ENCODE data around the gene CYS1. TPM values are rescaled to one million over a fixed set of nuclear protein-coding genes. Genes with fewer than 3 reads are reported as not detected.

Gene CYS1
- total and polyA plus RNA-seq, 2 of the 13 experiments (the other 11 are each of a cell fraction or from before 2014, with no cell fraction given) = 0.04 TPM; not detected in 1

DNA sequence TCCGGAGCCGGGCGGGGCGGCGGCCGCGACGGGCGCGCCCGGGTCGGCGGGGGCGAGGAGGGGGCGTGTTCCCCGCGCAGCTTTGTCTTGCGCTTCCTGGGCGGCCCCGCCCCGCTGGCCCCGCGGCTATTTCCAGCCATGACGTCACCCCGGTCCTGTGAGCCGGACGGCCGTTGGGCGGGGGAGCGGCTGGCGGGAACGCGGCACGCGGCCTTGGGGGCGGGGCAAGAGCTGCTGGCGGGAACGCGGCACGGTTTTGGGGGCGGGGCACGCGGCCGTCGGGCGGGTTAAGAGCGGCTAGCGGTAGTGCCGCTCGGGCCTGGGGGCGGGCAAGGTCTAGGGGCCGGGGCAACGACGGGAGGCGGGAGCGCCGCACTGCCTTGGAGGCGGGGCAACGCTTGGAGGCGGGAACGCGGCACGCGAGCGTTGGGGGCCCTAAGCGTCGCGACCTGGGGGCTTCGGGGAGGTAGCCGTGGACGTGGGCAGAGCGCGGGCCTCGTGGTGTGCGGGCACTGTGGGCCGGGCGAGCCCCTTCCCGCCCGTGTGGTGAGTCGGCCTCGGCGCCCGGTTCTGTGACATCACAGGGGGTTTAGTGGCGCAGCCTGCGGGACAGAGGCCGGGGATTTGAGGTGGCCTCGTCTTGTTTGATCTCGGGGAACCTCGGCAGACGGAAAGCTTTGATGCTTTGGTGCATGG is 36.2 kb downstream of the CYS1 start (continued):
- TF ChIP-seq, protein P1, sequence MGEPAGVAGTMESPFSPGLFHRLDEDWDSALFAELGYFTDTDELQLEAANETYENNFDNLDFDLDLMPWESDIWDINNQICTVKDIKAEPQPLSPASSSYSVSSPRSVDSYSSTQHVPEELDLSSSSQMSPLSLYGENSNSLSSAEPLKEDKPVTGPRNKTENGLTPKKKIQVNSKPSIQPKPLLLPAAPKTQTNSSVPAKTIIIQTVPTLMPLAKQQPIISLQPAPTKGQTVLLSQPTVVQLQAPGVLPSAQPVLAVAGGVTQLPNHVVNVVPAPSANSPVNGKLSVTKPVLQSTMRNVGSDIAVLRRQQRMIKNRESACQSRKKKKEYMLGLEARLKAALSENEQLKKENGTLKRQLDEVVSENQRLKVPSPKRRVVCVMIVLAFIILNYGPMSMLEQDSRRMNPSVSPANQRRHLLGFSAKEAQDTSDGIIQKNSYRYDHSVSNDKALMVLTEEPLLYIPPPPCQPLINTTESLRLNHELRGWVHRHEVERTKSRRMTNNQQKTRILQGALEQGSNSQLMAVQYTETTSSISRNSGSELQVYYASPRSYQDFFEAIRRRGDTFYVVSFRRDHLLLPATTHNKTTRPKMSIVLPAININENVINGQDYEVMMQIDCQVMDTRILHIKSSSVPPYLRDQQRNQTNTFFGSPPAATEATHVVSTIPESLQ (CRISPR knock-in tag; conservative IDR thresholded peaks at IDR 0.05) = no peak
- TF ChIP-seq FOXO1 (CRISPR knock-in tag; IDR thresholded peaks at IDR 0.05) (peak; percentile 21; the same call in 1 of the 2 replicates), MIER3 (CRISPR knock-in tag; IDR thresholded peaks at IDR 0.05; ENCODE audit: borderline replicate concordance) (peak; percentile 54; the same call in 1 of the 2 replicates), ZEB1 (IDR thresholded peaks at IDR 0.05; ENCODE audit: insufficient replicate concordance, low read depth) (no peak), ZNF552 (CRISPR knock-in tag; IDR thresholded peaks at IDR 0.05; ENCODE audit: borderline replicate concordance) (no peak), RAD21 (CRISPR knock-in tag; IDR thresholded peaks at IDR 0.05) (peak; percentile 1; the same call in 1 of the 2 replicates), ISL2 (CRISPR knock-in tag; IDR thresholded peaks at IDR 0.05) (no peak), ZBTB21 (CRISPR knock-in tag; IDR thresholded peaks at IDR 0.05) (peak; percentile 72), SP4 (CRISPR knock-in tag; IDR thresholded peaks at IDR 0.05) (peak; percentile 64; the same call in 1 of the 2 replicates), PCBP1 (IDR thresholded peaks at IDR 0.05; ENCODE audit: borderline replicate concordance, low read depth, low read length) (no peak), ZNF83 (CRISPR knock-in tag; IDR thresholded peaks at IDR 0.05; ENCODE audit: borderline replicate concordance) (no peak), RBM39 (IDR thresholded peaks at IDR 0.05; ENCODE audit: low read depth, low read length, poor library complexity, severe bottlenecking) (no peak), ETV5 (CRISPR knock-in tag; IDR thresholded peaks at IDR 0.05; ENCODE audit: borderline replicate concordance) (peak; percentile 17; the same call in 1 of the 2 replicates), TARDBP (CRISPR knock-in tag; IDR thresholded peaks at IDR 0.05) (peak; percentile 57; the same call in 1 of the 2 replicates)
- TF ChIP-seq, protein P2, sequence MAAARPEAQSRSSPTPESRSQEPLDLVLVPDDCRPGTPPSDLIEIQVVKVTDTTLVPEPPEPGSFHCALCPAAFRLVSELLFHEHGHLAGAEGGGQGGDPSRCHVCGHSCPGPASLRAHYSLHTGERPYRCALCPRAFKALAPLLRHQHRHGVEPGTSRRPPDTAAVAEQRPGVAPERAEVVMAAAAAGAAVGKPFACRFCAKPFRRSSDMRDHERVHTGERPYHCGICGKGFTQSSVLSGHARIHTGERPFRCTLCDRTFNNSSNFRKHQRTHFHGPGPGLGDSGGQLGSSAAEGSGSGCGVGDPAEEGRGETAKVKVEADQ (CRISPR knock-in tag; IDR thresholded peaks at IDR 0.05; ENCODE audit: borderline replicate concordance) = no peak
- TF ChIP-seq, protein P3, sequence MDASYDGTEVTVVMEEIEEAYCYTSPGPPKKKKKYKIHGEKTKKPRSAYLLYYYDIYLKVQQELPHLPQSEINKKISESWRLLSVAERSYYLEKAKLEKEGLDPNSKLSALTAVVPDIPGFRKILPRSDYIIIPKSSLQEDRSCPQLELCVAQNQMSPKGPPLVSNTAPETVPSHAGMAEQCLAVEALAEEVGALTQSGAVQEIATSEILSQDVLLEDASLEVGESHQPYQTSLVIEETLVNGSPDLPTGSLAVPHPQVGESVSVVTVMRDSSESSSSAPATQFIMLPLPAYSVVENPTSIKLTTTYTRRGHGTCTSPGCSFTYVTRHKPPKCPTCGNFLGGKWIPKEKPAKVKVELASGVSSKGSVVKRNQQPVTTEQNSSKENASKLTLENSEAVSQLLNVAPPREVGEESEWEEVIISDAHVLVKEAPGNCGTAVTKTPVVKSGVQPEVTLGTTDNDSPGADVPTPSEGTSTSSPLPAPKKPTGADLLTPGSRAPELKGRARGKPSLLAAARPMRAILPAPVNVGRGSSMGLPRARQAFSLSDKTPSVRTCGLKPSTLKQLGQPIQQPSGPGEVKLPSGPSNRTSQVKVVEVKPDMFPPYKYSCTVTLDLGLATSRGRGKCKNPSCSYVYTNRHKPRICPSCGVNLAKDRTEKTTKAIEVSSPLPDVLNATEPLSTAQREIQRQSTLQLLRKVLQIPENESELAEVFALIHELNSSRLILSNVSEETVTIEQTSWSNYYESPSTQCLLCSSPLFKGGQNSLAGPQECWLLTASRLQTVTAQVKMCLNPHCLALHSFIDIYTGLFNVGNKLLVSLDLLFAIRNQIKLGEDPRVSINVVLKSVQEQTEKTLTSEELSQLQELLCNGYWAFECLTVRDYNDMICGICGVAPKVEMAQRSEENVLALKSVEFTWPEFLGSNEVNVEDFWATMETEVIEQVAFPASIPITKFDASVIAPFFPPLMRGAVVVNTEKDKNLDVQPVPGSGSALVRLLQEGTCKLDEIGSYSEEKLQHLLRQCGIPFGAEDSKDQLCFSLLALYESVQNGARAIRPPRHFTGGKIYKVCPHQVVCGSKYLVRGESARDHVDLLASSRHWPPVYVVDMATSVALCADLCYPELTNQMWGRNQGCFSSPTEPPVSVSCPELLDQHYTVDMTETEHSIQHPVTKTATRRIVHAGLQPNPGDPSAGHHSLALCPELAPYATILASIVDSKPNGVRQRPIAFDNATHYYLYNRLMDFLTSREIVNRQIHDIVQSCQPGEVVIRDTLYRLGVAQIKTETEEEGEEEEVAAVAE (CRISPR knock-in tag; IDR thresholded peaks at IDR 0.05; ENCODE audit: borderline replicate concordance) = peak; percentile 35; the same call in 1 of the 2 replicates
- TF ChIP-seq, protein P4, sequence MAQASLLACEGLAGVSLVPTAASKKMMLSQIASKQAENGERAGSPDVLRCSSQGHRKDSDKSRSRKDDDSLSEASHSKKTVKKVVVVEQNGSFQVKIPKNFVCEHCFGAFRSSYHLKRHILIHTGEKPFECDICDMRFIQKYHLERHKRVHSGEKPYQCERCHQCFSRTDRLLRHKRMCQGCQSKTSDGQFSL (CRISPR knock-in tag; IDR thresholded peaks at IDR 0.05) = no peak
- TF ChIP-seq, protein P5, sequence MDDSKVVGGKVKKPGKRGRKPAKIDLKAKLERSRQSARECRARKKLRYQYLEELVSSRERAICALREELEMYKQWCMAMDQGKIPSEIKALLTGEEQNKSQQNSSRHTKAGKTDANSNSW (CRISPR knock-in tag; IDR thresholded peaks at IDR 0.05; ENCODE audit: borderline replicate concordance) = no peak
- TF ChIP-seq, protein P6, sequence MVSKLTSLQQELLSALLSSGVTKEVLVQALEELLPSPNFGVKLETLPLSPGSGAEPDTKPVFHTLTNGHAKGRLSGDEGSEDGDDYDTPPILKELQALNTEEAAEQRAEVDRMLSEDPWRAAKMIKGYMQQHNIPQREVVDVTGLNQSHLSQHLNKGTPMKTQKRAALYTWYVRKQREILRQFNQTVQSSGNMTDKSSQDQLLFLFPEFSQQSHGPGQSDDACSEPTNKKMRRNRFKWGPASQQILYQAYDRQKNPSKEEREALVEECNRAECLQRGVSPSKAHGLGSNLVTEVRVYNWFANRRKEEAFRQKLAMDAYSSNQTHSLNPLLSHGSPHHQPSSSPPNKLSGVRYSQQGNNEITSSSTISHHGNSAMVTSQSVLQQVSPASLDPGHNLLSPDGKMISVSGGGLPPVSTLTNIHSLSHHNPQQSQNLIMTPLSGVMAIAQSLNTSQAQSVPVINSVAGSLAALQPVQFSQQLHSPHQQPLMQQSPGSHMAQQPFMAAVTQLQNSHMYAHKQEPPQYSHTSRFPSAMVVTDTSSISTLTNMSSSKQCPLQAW (CRISPR knock-in tag; IDR thresholded peaks at IDR 0.05) = no peak

Data from HepG2 (cell line).